GM21360 (cell line): ENCODE data around the gene DEPDC5.
"Not testable (repeated sequence)": the region's sequence is repeated elsewhere in the genome, so short reads cannot be mapped to it uniquely, and the experiment has no call there.

ENCODE experiments used
- ATAC-seq: cut with Tn5 transposase; IDR thresholded peaks from one replicate; pipeline ENCODE4 v1.9.1; 2021; ENCODE audit warnings: mild to moderate bottlenecking, moderate library complexity; ENCODE audit not compliant: unreplicated experiment

Gene DEPDC5

DNA sequence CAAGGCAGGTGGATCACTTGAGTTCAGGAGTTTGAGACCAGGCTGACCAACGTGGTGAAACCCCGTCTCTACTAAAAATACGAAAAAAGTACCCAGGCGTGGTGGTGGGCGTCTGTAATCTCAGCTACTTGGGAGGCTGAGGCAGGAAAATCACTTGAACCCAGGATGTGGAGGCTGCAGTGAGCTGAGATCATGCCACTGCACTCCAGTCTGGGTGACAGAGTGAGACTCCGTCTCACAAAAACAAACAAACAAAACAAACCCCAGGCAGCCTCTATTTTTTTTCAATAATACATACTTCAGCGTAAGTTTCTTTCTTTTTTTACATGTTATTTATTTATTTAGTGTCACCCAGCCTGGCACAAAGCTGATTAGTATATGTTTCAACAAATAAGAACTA, 60.1 kb downstream of the DEPDC5 start:
- not testable (repeated sequence) for ATAC-seq

DNA sequence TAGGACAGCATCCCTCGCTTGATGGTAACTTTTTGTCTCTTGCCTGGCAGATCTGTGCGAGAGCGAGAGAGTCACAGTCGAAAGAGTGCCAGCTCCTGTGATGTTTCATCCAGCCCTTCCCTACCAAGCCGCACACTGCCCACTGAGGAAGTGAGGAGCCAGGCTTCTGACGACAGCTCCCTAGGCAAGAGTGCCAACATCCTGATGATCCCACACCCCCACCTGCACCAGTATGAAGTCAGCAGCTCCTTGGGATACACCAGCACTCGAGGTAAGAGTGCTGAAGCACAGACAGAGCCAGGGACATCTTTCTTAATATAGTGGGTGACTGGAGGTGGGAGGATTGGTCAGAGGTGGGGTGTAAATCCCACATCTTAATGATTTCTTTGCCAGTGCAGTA, 61.1 kb downstream of the DEPDC5 start:
- no peak for ATAC-seq

DNA sequence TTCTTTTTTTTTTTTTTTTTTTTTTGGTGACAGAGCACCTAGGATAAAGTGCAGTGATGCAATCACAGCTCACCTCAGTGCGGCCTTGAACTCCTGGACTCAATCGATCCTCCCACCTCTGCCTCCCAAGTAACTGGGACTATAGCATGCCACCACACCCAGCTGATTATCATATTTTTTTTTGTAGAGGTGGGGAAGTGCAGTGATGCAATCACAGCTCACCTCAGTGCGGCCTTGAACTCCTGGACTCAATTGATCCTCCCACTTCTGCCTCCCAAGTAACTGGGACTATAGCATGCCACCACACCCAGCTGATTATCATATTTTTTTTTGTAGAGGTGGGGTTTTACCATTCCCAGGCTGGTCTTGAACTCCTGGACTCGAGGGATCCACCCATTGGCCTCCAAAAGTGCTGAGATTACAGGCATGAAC, 61.6 kb downstream of the DEPDC5 start:
- not testable (repeated sequence) for ATAC-seq

DNA sequence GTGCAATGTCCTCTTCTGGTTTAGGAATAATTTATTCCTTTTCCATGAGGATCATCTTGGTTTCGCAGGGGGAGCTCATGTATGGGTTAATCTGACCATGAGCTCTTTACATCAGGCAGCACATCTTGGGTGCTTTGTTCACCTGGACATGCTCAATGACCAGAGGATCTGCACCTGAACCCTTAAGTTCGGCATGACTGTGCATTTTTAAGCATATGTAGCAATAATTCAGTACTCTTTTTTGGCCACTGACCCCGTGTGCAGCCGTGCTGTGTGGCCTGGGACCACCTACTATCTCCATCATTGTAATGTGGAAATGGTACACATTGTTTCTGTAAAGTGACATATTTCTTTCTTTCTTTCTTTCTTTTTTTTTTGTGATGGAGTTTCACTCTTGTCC, 62.9 kb downstream of the DEPDC5 start:
- no peak for ATAC-seq

DNA sequence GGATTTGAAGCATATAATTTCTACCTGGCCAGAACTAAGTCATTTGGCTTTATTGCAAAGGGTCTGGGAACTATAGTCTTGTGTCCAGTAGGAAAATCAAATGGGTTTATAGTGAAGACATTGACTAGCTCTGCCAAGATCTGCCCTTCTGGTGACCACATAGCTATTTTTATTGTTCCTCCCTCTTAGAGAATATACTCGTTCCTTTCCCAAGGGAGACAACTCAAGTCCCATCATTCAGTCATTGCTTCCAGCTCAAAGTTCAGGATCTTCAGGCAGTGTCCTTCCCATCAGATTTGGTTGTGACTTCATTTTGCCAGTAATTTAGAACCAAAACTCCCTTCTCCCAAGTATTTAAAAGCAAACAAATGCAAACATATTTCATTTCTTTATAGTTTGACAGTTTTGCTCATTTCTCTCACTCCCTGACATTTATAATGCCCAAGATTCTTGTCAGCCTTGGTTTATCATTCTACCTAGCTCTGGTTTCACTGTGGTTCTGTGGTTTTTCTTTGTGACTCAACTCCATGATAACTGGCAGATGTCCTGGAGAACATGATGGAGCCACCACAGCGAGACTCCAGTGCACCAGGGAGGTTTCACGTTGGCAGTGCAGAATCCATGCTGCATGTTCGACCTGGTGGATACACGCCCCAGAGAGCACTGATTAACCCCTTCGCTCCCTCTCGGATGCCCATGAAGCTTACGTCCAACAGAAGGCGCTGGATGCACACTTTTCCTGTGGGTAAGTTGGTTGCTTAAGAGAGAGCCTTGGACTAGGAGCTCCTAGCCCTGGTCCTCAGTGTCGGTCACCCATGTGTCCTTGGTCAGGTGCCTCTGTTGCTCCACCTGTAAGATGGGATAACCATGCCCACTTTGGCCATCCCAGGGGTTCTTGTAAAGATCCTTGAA, 64.9 kb downstream of the DEPDC5 start:
- ATAC-seq = no peak

DNA sequence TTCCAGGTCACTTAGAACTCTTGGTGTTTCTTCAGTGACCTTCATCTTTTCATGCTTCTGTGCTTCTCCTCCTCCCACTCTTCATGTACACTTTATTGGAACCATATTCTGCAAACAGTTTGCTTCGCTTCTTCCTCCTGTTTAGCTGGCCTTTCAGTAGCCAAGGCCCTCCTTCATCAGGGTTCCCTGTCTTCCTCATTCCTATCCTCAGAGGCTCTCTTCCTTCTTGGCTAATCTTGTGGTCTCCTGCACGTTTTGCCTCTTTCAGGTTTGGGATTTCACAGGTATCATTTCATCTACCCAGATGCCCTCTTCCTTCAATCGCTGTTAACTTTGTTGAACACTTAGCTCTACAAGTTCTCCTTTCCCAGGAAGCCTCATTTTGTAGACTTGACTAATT, 66.8 kb downstream of the DEPDC5 start:
- ATAC-seq = no peak

DNA sequence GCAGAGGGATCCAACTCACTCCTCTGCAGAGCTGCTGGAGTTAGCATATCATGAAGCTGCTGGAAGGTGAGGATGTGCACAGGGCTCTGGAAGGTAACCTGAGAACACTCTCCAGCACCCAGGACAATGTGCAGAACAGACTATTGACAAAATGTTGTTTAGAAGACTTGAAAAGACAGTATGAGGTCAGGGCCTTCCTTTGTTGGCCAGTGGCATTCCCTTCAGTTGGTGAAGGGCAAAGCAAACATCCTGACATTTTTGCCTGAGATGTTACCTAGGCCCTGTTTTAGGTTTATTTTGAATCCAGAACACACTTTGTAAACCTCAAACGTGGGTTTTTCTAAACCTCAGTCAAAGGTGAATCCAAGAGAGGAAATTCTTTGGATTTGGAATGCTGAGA, 67.8 kb downstream of the DEPDC5 start:
- no peak for ATAC-seq

DNA sequence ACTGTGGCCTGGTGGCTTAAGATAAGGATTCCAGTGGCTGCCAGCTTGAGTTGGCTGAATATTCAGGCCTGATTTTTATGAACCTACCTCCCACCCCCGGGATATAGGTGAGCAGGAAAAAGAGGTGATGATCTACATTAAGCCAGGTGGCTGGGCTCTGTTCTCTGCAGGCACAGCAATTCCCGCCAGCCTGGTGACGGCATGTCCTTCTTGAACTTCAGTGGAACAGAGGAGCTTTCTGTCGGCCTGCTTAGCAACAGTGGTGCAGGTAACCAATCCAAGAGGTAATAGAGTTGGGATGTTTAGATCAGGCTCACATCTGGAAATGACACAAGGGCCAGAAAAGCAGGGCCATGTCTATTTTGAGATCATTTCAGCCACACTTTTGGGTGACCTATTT, 68.7 kb downstream of the DEPDC5 start:
- ATAC-seq = no peak

DNA sequence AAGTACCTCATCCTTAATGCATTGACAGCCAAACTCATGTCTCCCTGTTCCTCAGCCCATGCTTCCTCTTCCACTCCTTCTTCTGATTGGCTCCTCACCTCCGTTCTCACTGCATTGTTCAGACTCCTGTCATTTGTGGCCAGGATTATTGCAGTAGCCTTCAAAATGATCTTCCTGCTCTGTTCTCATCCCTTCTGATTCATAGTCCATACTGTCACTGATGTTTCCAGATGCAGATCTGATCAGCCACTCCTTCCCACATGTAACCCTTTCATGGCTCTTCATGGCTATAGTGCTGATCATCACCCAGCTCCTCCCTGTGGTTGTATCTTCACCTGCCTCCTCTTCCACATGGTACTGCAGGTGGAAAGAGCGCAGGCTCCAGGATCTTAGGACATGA, 71.7 kb downstream of the DEPDC5 start:
- no peak for ATAC-seq

DNA sequence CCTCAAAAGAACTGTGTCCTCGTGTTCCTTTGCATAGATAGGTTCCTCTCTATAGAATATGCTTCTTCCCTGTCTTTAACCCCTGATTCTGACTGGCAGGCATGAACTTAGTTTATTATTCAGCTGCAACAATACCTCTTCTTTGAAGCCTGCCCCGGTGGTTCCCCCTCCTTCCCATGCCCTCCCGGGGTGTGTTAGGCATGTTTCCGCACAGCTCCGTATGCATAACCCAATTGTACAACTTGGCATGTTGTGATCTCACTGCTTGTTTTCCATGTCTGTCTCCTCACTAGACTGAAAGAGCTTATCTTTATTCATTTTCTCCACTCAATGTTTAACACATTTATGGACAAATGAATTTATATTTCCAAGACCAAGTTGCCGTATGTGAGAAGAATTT, 72.6 kb downstream of the DEPDC5 start:
- no peak for ATAC-seq

DNA sequence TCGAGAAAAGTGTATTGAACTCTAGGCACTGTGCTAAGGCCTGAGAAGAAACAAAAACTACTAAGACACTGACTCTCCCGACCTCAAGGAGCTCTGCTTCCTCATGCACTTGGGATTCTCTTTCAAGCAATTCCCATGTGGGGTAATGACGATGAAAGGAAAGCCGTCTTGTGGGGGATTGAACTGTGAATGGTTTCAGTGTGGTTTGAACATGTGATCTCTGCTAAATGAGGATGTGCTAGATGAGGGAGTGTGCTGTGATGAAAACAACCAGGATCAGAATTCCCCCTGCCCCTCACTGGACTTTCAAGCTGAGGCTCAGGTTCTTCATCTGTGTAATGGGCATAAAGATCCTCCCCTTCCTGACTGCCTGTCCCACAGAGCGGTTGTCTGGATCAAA, 74.9 kb downstream of the DEPDC5 start:
- no peak for ATAC-seq

DNA sequence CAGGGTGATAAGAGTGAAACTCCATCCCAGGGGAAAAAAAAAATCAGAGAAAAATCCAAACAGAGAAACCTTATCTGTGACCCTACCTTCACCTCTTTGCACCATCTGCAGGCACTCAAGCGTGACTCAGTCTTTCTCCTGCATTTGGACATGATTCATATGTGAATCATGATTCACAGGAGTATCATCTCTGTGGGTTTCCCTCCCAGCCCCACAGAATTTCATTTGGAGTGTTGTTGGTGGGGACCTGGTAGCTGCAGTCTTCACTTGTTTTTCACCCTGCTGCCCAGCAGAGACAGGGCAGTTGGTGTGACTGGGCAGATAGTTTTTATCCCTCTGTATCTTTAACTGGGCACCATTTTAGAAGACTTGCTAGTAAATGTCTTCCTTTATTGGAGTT, 75.7 kb downstream of the DEPDC5 start:
- no peak for ATAC-seq

DNA sequence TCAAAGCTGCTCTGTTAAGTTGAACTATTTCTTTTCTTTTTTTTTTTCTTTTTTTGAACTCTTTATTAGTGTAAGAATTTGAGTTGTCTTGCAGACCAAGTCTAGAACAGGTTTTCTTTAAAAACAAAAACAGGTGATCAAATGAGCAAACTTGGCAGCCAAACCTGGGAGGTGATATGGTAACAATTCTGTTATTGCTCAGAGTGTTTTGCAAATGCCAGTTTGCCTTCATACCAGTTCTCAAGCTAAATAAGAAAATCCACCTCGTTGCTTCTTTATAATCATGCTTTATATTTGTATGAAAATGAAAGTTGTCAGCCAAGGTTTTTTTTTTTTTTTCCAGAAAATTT, 76.9 kb downstream of the DEPDC5 start:
- ATAC-seq = no peak

DNA sequence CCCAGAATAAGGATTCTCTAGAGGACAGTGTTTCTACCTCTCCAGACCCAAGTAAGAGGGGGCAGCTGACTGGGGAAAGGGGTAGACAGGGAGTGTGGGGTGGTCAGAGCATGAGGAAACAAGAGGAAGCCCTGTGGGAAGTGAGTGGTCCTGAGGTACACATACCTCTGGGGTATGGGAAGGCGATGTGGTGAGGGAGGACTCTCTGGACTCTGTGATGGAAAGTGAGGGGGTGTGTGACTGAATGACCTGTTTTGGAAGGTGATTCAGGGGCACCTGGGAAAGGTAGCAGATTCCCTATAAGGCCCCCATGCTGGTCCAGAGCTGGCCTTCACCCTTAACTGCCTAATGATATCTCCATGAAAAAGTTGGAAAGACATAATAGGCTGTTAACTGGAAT, 80.1 kb downstream of the DEPDC5 start:
- ATAC-seq = no peak

DNA sequence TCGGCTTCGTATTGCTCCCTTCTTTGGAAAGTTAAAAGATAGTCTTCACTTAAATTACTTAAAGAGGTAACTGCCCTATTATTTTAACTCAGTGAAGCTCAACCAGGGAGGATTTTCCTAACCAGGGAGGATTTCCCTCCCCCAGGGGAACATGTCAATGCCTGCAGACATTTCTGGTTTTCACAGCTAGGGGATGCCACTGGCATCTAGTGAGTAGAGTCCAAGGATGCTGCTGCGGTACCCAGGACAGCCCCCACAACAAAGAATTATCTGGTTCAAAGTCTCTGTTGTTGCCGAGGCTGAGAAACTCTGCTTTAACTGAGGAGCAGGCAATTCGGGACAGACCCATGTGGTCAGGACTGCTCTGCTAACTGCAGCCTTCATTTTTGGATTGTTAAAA, 82.2 kb downstream of the DEPDC5 start:
- no peak for ATAC-seq

DNA sequence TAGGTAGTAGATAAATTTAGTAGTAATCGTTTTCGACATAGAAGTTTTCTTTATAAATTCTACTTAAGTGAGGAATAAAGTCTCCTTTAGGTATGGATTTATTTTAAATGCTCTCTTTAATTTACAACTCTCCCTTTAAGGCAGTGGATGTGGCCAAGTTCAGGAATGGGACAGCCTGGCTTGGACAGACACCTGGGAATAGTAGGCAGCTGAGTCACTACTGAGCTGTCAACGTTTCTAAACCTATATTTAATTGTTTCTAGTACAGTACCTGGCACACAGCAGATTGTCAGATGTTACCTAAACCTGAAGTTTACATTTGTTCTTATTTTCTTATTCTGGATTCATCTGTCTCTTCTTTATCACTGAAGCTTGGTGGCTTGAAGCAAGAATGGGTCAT, 85.1 kb downstream of the DEPDC5 start:
- ATAC-seq = no peak

DNA sequence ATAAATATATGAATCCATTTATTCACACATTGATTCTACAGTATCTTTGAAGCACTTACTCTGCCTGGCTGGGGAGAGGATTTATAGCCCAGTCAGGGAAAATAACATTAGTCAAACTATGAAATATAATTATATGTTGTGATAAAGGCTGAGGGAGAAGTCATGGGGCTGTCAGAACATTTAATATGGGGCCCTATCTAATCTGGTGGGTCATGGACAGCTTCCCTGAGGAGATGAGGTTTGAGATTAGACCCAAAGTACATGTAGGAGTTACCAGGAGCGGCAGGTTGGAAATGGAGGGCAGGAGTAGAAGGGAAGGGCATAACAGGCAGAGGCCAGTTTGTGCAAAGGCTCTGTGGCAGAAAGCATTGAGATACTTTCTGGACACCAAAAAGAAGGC, 86.2 kb downstream of the DEPDC5 start:
- no peak for ATAC-seq

DNA sequence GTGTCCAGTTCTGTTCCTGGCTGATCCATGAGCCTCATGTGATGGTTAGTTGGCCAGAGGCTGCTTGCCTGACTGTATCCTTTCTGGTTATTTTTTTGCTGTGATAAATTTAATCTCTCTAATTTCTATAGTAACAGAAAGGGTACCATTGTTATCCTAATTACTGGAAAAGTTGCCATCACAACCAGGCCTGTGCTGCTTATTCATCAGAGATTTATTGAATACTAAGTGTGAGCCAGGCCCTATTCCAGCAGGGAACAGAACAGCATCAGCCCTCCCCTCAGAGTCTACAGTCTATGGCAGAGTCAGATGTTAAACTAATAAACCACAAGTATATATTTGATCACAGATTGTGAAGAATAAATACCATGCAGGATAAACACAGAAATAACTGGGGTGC, 86.8 kb downstream of the DEPDC5 start:
- ATAC-seq = no peak

DNA sequence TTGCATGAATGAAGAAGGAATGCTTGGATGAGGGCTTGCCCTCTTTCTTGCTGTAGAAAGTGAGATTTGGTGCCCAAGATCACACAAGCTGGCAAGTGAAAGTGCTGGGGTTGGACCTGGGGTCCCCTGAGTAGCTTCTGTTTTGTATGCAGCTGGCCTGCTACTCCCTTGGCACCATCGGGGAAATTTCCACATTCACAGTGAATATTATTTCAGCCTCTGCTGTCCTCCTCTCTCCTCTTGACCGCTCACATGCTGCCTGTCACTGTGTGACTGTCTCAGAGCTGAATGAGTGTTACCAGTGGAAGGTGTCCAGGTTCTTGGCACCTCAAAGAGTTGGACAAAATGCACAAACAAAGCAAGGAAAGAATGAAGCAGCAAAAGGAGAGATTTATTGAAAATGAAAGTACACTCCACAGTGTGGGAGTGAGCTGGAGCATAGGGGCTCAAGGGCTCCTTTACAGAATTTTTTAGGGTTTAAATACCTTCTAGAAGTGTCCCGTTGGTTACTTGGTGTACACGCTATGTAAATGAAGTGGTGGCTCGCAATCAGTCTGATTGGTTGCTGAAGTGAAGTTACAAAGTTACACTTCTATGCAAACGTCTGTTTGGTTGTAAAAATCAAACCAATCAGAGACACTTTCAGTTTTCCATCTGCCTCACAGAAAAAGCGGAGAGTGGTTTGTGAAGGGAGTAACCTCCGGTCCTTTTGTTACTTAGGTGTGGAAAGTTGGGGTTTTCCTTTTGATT, 87.4 kb downstream of the DEPDC5 start:
- no peak for ATAC-seq

DNA sequence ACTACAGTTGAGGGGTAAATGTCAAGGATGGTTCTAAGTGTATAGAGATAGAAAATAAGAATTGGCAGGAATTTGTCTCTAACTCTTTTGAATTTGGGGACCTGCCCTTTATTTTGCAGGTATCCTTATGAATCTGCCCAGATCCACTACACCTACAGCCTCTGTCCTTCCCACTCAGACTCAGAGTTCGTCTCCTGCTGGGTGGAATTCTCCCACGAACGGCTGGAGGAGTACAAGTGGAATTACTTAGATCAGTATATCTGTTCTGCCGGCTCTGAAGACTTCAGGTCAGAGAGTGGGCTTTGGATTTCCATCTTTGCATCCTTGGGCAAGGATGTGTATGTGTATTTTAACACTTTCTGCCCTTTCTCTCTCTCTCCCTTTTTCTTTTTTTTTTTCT, 89.7 kb downstream of the DEPDC5 start:
- no peak for ATAC-seq

DNA sequence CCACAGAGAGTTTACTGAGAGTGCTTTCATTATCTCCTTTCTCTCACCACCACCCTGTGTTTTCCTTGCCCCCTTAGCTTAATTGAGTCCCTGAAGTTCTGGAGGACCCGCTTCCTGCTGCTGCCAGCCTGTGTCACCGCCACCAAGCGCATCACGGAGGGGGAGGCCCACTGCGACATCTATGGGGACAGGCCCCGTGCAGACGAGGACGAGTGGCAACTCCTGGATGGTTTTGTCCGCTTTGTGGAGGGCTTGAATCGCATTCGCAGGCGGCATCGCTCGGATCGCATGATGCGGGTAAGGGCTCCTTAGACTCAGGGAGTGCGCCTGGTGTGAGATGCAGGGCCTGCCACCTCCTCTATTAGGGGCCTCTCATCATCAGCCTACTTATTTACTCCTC, 91.1 kb downstream of the DEPDC5 start:
- no peak for ATAC-seq
